Measurements from ENCODE around the gene CITED4. TPM values are rescaled to one million over a fixed set of nuclear protein-coding genes. Genes with fewer than 3 reads are reported as not detected.

CITED4 gene
- total RNA-seq, 2 donors from 2014 or later = 9.0 to 9.5 TPM

DNA sequence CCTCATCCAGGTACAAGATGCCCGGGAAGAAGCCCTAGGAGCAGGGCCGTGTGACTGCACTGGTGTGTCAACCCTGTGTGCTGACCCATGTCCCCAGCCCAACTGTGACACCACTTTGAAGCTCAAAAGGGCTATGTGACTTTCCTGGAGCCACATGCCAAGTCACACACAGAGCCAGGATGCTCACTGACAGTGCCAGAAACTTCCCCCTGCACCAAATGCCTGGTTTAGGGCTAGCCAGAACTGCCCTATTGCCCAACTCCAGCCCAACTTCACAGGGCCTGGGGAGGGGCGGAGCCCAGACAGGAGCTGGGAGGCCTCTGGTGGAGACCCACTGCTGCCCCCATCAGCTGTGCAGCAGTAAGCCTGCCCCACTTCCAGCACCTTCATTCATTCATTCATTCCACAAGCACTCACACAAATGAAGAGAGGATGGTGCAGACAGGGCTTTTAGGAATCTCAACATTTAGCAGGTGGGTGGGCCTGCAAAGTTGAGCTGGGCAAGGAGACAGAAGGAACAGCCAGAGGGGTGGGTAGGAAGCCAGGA, 41.8 kb downstream of the CITED4 start:
- Mint-ChIP-seq H3K27me3 (ENCODE audit: insufficient read depth) (peaks cover 43% of the 10 kb centered on the region), H3K9me3 (no peaks in the 10 kb centered on the region), H3K36me3 (ENCODE audit: low read depth) (no peaks in the 10 kb centered on the region), H3K27ac (no peak overlapping the region), H3K4me3 (no peak overlapping the region), H3K4me1 (peaks cover 20% of the 10 kb centered on the region)
- Histone ChIP-seq H3K9ac (ENCODE audit: extremely low read depth, low read length, poor library complexity, severe bottlenecking) (no peak overlapping the region), H3K9me3 (ENCODE audit: control insufficient read depth, low read length) (no peaks in the 10 kb centered on the region), H3K27ac (ENCODE audit: low read depth, low read length) (no peak overlapping the region), H3K4me3 (ENCODE audit: low read length) (no peak overlapping the region), H3K4me1 (ENCODE audit: control insufficient read depth, insufficient read depth, low read length) (peaks cover 28% of the 10 kb centered on the region), H3K36me3 (ENCODE audit: control insufficient read depth, insufficient read depth, low read length) (no peaks in the 10 kb centered on the region), H3K27me3 (ENCODE audit: control insufficient read depth, insufficient read depth, low read length, poor library complexity, severe bottlenecking) (peaks cover 31% of the 10 kb centered on the region)
- peak; percentile 56 for TF ChIP-seq CTCF (conservative IDR thresholded peaks at IDR 0.05)
- DNase-seq = peak; percentile 80
- 91% methylated on average over 3 of the region's 3 CpGs; no CpG with 5 or more reads in 1 of the 2 experiments for WGBS, 2 experiments (ENCODE audit: insufficient coverage in 1 of 2, insufficient read length in 1 of 2)

- no peak overlapping the region for H3K27ac Mint-ChIP-seq
- H3K9ac ChIP-seq (ENCODE audit: extremely low read depth, low read length, poor library complexity, severe bottlenecking) = no peak overlapping the region
- peaks cover 8% of the 10 kb centered on the region for H3K4me1 Mint-ChIP-seq
- no peak overlapping the region for H3K4me3 ChIP-seq (ENCODE audit: low read length)
- 76 to 89% methylated on average over 15 to 24 of the region's 26 CpGs for WGBS, 2 experiments (ENCODE audit: insufficient coverage in 1 of 2, insufficient read length in 1 of 2)
- peaks cover 46% of the 10 kb centered on the region for H3K27me3 Mint-ChIP-seq (ENCODE audit: insufficient read depth)
- TF ChIP-seq CTCF (conservative IDR thresholded peaks at IDR 0.05) = no peak
- no peaks in the 10 kb centered on the region for H3K36me3 Mint-ChIP-seq (ENCODE audit: low read depth)
- no peak overlapping the region for H3K27ac ChIP-seq (ENCODE audit: low read depth, low read length)
- no peaks in the 10 kb centered on the region for H3K9me3 ChIP-seq (ENCODE audit: control insufficient read depth, low read length)
- H3K27me3 ChIP-seq (ENCODE audit: control insufficient read depth, insufficient read depth, low read length, poor library complexity, severe bottlenecking) = peaks cover 31% of the 10 kb centered on the region
- H3K4me1 ChIP-seq (ENCODE audit: control insufficient read depth, insufficient read depth, low read length) = peaks cover 19% of the 10 kb centered on the region
- H3K36me3 ChIP-seq (ENCODE audit: control insufficient read depth, insufficient read depth, low read length) = no peaks in the 10 kb centered on the region
- DNase-seq = no peak
- H3K4me3 Mint-ChIP-seq = peak overlapping the region; percentile 58
- H3K9me3 Mint-ChIP-seq = no peaks in the 10 kb centered on the region
These were observed 43.1 kb downstream of the CITED4 start for GRCh38 chr1:40819101-40819500.

GRCh38 chr1:40818264-40818961, 43.8 kb downstream of the CITED4 start:
- H3K27me3 Mint-ChIP-seq (ENCODE audit: insufficient read depth) = peaks cover 47% of the 10 kb centered on the region
- TF ChIP-seq CTCF (conservative IDR thresholded peaks at IDR 0.05) = no peak

More at GRCh38 chr1:40818264-40818961, 43.8 kb downstream of the CITED4 start:
- H3K9me3 ChIP-seq (ENCODE audit: control insufficient read depth, low read length) = no peaks in the 10 kb centered on the region
- H3K4me1 Mint-ChIP-seq = peaks cover 8% of the 10 kb centered on the region
- H3K27me3 ChIP-seq (ENCODE audit: control insufficient read depth, insufficient read depth, low read length, poor library complexity, severe bottlenecking) = peaks cover 31% of the 10 kb centered on the region
- no peaks in the 10 kb centered on the region for H3K36me3 ChIP-seq (ENCODE audit: control insufficient read depth, insufficient read depth, low read length)
- H3K27ac Mint-ChIP-seq = no peak overlapping the region
- H3K4me3 Mint-ChIP-seq = peak overlapping the region; percentile 58
- H3K36me3 Mint-ChIP-seq (ENCODE audit: low read depth) = no peaks in the 10 kb centered on the region
- H3K9ac ChIP-seq (ENCODE audit: extremely low read depth, low read length, poor library complexity, severe bottlenecking) = no peak overlapping the region
- no peaks in the 10 kb centered on the region for H3K9me3 Mint-ChIP-seq
- peak; percentile 98 for DNase-seq
- H3K4me3 ChIP-seq (ENCODE audit: low read length) = peak overlapping the region; percentile 70
- H3K4me1 ChIP-seq (ENCODE audit: control insufficient read depth, insufficient read depth, low read length) = peaks cover 19% of the 10 kb centered on the region
- no peak overlapping the region for H3K27ac ChIP-seq (ENCODE audit: low read depth, low read length)
- WGBS, 2 experiments (ENCODE audit: insufficient coverage in 1 of 2, insufficient read length in 1 of 2) = 3 to 4% methylated on average over 13 to 59 of the region's 59 CpGs

Data from endodermal cell (in vitro differentiated cells).